GM12801 (cell line): Measurements from ENCODE around the gene GDPD4.

Experiments used
- CTCF ChIP-seq: IDR thresholded peaks from one replicate; pipeline ENCODE4 v1.5.1; 2011; ENCODE audit warnings: control low read depth; ENCODE audit not compliant: insufficient read length; ENCODE audit errors: extremely low read depth

The GDPD4 gene

GRCh38 chr11:77233011-77233410, 68.5 kb downstream of the GDPD4 start:
- no peak for TF ChIP-seq CTCF

GRCh38 chr11:77232242-77232641, 69.2 kb downstream of the GDPD4 start:
- TF ChIP-seq CTCF, result no peak

- TF ChIP-seq CTCF, result no peak
These were observed 69.7 kb downstream of the GDPD4 start for GRCh38 chr11:77231800-77232199.

- TF ChIP-seq CTCF, result no peak
These were observed 70.4 kb downstream of the GDPD4 start for GRCh38 chr11:77230878-77231605.

- TF ChIP-seq CTCF, result no peak
These were observed 77.7 kb downstream of the GDPD4 start for GRCh38 chr11:77223797-77224196.

- TF ChIP-seq CTCF, result no peak
These were observed 84.3 kb downstream of the GDPD4 start for GRCh38 chr11:77217156-77217555.

- TF ChIP-seq CTCF, result no peak
These were observed 86.4 kb downstream of the GDPD4 start for GRCh38 chr11:77215106-77215505.
